ENCODE data around the gene ITPR1. TPM values are rescaled to one million over a fixed set of nuclear protein-coding genes. Genes with fewer than 3 reads are reported as not detected.

The ITPR1 gene
- polyA plus RNA-seq, 12 donors = 15.3 to 29.1 (median 21.2) TPM; not detected in 1

DNA sequence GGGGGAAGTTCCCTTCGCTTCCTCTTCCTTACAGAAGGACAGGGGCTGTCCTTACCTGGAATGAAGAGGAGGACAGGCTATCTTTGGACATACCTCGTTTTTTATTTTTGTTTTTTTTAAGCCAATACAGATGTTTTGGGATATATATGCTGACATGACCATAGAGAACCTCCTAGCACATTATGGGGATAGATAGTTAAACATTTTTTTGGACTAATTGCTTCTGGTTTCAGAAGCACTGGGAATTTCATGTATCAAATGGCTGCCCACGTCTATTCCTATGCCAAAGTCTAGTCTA, 247.9 kb downstream of the ITPR1 start:
- DNase-seq = no peak

DNA sequence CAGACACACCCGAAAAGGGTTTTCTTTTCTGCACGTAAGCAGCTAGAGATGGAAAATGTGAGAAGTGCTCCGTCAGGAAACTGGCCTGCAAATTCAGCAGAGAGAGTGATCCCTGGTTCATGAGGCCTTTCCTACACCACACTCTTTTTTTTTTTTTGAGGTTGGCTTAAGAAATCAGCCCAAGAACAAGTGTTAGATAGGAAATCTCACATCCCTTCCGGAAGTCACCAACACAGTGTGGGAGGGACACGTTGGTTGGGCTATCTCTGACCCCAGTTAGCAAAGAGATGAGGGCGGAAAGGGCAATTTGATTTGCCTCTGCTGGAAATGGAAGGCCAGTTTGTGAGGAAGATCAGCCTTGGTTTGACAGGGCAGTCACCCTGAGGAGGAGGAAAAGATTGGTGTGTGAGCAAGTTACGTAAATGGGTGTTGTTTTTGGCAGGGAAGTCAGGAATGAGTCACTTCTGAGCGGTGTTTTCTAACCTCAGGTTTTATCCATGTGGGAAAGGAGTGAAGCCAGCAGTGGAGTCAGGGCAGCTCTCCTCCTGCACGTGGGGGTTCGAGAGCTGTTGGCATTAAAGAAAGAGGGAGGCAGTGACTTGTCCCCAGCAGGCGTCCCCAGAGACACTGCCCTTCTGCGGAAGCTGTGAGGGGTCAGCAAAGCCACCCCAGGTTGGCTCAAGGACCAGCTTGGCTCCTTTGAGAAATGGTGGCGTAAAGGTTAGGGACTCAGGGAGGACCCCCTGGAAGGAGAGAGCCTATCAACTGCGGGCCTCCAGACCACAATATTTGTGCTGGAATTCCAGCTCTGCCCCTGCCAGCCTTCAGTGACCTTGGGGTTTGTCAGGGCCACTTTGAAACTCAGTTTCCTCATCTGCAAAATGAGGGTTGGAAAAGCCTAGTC, 248.5 kb downstream of the ITPR1 start:
- peak; percentile 45 for DNase-seq

- no peak for DNase-seq
These were observed 249.2 kb downstream of the ITPR1 start for GRCh38 chr3:4742359-4742758.

- DNase-seq = no peak
These were observed 250.2 kb downstream of the ITPR1 start for GRCh38 chr3:4743371-4743770.

DNA sequence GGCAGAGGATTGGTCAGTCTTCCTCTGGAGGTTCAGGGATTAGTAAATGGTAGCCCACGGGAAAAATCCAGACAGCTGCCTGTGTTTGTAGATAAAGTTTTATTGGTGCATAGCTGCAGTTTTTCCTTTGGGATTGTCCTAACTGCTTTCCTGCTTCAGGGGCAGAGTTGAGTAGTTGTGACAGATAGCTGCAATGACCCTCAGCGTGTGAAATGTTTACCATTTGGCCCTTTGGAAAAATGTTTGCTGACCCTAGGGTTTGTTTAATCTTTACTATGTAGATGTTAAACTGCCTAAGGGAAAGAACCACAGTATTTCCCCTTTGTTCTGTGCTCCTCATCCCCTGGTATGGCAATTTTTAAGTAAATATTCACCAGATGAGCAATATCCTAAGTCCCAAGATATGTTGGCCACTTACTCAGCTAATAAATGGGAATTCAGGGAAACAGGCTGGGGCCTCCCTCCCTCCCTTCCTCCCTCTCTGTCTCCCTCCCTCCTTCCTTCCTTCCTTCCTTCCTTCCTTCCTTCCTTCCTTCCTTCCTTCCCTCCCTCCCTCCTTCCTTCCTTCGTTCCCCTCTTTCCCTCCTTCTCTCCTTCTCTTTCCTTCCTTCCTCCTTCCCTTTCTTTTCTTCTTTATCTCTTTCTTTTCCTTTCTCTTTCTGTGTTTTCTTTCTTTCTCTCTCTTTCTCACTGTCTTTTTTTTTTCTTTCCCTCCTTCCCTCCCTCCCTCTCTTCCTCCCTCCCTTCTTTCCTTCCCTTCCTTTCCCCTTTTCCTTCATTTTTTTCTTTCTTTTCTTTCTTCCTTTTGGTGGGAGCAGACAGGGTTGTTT, 251.5 kb downstream of the ITPR1 start:
- no peak for DNase-seq

- DNase-seq = no peak
These were observed 252.1 kb downstream of the ITPR1 start for GRCh38 chr3:4745235-4745610.

DNA sequence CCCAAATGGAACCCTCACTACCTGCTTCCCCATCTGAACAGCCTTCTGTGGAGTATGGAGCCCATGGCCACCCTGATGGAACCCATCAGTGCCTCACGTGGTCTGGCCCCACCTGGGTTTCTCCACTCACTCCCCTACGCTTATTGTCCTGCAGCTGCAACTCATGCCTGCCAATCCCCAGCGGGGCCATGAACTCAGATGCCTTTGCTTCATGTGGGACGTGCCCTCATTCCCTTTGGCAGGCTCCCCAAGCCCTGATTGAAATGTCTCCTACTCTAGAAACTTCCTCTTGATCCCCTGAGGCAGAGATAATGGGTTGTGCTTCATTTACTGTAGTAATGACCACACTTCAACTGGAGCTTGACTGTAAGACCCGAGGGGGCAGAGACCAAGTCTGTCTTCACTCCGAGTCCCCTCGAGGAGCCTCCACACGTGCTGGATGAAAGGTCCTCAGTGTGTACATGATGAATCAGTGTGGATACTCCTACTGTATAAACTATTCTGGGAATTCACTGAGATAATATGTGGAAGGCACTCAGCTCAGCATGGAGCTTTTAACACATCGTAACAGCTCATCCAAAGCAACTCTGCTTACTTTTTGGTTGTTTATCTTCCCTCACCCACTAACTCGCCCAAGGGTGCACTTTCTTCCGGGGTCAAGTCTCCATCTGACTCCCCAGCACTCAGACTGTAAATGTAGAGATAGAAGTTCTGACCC, 253.3 kb downstream of the ITPR1 start:
- no peak for DNase-seq

- no peak for DNase-seq
These were observed 255.0 kb downstream of the ITPR1 start for GRCh38 chr3:4748127-4748526.

DNA sequence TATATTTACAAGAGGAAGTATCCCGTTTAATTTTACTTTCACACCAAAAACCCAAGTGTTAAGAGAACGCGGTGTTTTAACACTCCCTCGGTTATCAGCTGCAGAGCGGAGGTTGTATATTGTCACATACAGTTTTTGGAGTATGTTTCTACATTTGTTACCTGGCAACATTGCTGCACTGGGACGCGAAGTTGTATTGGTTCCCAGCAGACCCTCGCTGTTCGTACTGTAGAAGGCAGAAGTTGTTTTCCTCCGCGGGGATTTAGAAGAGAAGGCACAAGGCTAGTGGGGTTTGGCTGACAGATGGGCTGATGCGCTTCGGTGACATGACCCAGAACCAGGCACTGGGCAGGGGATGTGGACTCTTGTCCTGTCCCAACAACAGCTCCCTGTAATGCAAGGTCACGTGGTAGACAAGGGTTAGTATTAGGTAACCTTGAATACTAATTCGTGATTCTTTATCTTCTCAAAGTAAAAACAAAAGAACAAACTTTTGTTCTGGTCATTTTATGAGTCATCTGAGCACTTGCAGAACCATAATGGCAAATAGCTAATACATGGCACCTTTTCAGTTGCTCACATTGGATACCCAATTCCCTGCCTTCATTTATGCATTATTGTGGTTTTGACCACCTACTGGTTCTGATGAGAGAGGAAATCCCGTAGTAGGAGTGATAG, 255.7 kb downstream of the ITPR1 start:
- DNase-seq = no peak

DNA sequence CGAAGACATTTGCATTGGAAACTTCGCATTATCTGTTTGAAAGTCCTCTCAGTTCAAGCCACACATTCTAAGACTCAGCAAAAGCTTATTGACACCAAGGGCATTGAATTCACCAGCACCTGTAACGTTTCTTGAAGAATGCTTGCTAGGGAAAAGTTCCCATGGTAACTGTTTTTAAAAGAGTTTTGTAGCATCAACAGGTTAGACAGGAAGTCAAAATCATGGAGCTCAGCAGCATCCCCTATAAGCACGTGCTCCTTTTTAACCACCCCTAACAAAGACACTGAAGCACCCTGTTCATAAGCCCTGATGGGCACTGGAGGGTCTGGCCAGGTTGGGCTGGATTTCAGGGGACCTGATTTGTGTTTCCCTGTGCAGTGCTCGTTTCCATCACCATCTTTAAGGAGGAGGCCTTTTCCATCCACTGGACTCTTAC, 256.4 kb downstream of the ITPR1 start:
- no peak for DNase-seq

DNA sequence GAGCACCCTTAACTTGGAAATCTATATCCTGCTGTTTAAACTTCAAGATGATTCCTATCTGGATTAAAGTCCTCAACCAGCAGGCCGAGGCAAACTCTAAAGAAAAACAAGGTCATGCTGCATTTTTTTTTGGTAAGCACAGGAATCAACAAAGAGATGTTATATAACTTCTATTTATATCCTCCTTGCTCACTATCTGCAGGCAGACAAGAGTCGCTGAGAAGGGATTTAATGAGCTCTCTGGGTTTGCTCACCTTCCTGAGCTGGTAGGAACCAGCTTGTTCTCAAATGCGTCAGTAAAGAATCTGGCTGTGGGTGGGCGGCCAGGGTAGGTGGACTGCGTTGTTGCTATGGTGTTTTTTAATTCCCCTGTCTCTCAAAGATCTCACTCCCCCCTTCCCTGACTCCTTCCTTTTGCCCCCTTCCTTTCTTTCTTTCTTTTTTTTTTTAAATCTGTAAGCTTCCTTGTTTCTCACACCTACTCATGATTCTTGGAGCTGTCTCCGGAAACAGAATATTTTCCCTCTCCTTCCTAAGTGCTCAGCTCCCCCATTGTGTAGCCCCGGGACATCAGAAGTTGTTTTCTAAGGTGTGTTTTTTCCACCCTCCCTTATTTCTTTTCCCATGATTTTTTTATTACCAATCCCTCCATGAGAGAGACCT, 257.3 kb downstream of the ITPR1 start:
- DNase-seq = no peak

GRCh38 chr3:4751029-4751501, 257.9 kb downstream of the ITPR1 start:
- DNase-seq = no peak

- DNase-seq = peak; percentile 71
These were observed 258.5 kb downstream of the ITPR1 start for GRCh38 chr3:4751502-4752101.

- DNase-seq = no peak
These were observed 259.3 kb downstream of the ITPR1 start for GRCh38 chr3:4752201-4753072.

GRCh38 chr3:4753073-4753691, 260.0 kb downstream of the ITPR1 start:
- DNase-seq = no peak

DNA sequence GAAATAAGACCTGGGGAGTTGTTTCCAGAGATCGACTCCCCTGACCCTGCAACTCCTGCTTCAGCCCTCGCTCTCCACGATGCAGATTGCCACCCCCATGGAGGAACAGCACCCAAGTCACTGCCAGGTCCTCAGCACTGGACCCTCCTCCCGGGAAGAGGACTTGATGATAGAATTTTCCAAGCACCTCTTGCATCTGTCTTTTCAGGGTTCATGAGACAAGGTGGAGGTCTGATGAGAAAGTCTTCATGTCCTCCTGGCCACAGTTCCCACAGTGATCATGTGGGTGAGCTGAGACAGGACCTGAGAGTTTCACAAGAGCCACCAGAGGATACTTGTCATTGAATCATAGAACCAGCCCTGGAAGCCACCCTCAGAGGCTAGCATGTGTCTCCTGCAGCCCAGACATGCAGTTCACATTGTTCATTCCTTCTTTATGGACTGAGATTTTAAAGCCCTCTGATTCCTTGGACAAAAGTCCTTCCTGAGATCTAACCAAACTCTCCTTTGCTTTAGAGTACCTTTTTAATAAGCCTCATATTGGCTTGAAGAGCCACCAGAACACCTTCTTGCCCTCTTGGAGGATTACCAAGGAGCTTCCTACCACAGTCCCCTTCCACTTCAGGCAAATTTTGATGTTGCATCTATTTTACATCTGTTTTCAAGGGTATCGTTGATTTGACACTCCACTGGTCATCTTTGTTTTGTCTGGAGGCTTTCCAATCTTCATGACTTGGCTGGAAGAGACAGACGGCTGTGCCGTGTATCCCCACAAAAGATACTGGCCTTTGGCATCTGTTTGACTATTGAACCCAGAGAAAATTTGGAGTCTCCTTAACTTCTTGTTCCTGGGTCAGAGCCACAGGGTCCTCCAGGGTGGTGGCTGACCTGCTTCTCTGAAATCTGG, 261.3 kb downstream of the ITPR1 start:
- DNase-seq = no peak

GRCh38 chr3:4755566-4755965, 262.4 kb downstream of the ITPR1 start:
- no peak for DNase-seq
